PC-9 (cell line): ENCODE results near the gene PIK3C2G.

Experiments used
- EZH2 ChIP-seq: fragments of 200-600 bp; sonication (generic); IDR thresholded peaks from 2 replicates; pipeline ENCODE4 v1.8.0; 2017; ENCODE audit warnings: antibody characterized with exemption, low read depth
- TF ChIP-seq, protein P1 (sequence below): fragments of 200-600 bp; sonication (generic); conservative IDR thresholded peaks from 2 replicates; pipeline ENCODE4 v1.6.1; 2017; ENCODE audit warnings: mixed run types, antibody characterized with exemption, mild to moderate bottlenecking, moderate library complexity

DNA sequence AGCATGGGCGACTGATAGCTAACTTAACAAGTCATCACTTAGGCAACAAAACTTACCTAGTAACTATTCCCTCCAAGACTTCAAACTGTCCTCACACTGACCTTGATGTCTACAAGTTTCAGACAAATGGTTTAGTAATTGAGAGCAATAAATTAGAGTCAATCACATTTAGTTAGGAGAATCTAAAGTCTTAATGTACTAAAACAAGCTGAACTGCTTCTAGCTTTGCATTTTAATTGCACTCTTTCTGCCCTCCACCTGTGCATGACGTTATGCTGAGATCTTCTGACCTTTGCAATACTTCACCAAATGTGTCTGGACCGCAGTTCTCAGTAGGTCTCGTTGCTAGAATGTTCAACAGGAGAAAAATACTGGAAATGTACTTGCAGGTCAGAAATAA is 158.0 kb downstream of the PIK3C2G start:
- TF ChIP-seq, protein P1, sequence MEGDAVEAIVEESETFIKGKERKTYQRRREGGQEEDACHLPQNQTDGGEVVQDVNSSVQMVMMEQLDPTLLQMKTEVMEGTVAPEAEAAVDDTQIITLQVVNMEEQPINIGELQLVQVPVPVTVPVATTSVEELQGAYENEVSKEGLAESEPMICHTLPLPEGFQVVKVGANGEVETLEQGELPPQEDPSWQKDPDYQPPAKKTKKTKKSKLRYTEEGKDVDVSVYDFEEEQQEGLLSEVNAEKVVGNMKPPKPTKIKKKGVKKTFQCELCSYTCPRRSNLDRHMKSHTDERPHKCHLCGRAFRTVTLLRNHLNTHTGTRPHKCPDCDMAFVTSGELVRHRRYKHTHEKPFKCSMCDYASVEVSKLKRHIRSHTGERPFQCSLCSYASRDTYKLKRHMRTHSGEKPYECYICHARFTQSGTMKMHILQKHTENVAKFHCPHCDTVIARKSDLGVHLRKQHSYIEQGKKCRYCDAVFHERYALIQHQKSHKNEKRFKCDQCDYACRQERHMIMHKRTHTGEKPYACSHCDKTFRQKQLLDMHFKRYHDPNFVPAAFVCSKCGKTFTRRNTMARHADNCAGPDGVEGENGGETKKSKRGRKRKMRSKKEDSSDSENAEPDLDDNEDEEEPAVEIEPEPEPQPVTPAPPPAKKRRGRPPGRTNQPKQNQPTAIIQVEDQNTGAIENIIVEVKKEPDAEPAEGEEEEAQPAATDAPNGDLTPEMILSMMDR: no peak
- no peak for TF ChIP-seq EZH2
